ENCODE data around the gene PHF19. TPM values are rescaled to one million over a fixed set of nuclear protein-coding genes. Genes with fewer than 3 reads are reported as not detected.

PHF19 gene
- total and polyA plus RNA-seq, 10 donors, result 12.6 to 53.0 (median 36.7) TPM

DNA sequence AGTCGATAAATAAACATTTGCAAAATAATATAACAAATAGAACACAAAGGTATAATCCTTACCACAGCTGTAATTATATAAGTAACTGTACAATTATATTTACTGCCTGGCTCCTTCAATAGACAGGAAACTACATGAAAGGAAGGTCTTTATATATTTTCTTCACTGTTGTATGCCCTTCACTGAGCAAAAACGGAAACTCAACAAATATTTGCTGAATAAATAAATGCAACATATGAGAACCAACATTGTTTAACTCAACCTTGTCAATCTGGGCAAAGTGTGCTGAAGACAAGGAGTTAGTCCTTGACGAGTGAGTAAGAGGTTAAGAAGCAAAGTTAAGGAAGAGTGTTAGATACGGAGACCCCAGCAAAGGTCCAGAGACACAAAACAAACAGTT is 56.9 kb downstream of the PHF19 start:
- no peaks in the 10 kb centered on the region for H3K27me3 ChIP-seq (replicated peaks in 1 of 7)
- no peaks in the 10 kb centered on the region for H3K4me1 ChIP-seq
- no peak for DNase-seq
- no peak overlapping the region for H3K4me3 ChIP-seq
- intact Hi-C loops (cut with DNase I; ENCODE audit: low total_unique reads), result no loop called here
- TF ChIP-seq, protein P1, sequence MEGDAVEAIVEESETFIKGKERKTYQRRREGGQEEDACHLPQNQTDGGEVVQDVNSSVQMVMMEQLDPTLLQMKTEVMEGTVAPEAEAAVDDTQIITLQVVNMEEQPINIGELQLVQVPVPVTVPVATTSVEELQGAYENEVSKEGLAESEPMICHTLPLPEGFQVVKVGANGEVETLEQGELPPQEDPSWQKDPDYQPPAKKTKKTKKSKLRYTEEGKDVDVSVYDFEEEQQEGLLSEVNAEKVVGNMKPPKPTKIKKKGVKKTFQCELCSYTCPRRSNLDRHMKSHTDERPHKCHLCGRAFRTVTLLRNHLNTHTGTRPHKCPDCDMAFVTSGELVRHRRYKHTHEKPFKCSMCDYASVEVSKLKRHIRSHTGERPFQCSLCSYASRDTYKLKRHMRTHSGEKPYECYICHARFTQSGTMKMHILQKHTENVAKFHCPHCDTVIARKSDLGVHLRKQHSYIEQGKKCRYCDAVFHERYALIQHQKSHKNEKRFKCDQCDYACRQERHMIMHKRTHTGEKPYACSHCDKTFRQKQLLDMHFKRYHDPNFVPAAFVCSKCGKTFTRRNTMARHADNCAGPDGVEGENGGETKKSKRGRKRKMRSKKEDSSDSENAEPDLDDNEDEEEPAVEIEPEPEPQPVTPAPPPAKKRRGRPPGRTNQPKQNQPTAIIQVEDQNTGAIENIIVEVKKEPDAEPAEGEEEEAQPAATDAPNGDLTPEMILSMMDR (IDR thresholded peaks at IDR 0.05 in 8 of 11, conservative IDR thresholded peaks at IDR 0.05 in 3 of 11), result no peak
- no peak for TF ChIP-seq POLR2AphosphoS5 (IDR thresholded peaks at IDR 0.05)
- no peak for TF ChIP-seq POLR2A (IDR thresholded peaks at IDR 0.05)
- no peaks in the 10 kb centered on the region for H3K9me3 ChIP-seq
- peaks cover 0 to 100% (median 71%) of the 10 kb centered on the region in 6 donors for H3K36me3 ChIP-seq
- 93 to 96% (median 95%) methylated on average over 4 of the region's 4 CpGs for WGBS, 5 donors
- no peak overlapping the region for H3K27ac ChIP-seq

DNA sequence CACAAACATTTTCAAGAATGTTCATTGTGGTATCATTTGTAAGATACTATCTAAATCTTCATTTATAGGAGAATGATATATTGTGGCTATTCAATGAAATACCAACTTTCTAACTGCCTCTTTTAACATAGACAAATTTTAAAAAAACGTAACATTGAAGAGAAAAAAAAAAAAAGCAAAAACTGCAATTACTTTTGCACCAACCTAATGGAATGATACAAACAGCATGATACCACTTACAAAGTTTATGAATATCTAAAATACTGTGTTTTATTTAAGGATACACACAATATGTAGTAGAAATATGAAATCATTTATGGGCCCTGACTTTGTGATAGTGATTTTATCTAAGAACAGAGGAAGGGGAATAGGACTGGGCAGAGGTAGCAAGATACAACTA is 58.4 kb downstream of the PHF19 start:
- peaks cover 0 to 90% (median 62%) of the 10 kb centered on the region in 6 donors for H3K36me3 ChIP-seq
- 84 to 95% (median 86%) methylated on average over 1 of the region's 1 CpG for WGBS, 5 donors
- intact Hi-C loops (cut with DNase I; ENCODE audit: low total_unique reads), result no loop called here

GRCh38 chr9:120815075-120815474 is 61.9 kb downstream of the PHF19 start:
- no peaks in the 10 kb centered on the region for H3K27me3 ChIP-seq (replicated peaks in 1 of 7)
- no peak overlapping the region for H3K27ac ChIP-seq
- H3K9me3 ChIP-seq, result peaks cover 0 to 15% (median 3%) of the 10 kb centered on the region in 8 donors
- no peak overlapping the region for H3K4me3 ChIP-seq
- intact Hi-C loops (cut with DNase I; ENCODE audit: low total_unique reads), result no loop called here
- H3K36me3 ChIP-seq, result peaks cover 0 to 55% (median 34%) of the 10 kb centered on the region in 6 donors
- WGBS, 5 donors, result 84 to 91% (median 88%) methylated on average over 4 of the region's 4 CpGs
- TF ChIP-seq, protein P1 (IDR thresholded peaks at IDR 0.05 in 8 of 11, conservative IDR thresholded peaks at IDR 0.05 in 3 of 11), result no peak
- no peak for TF ChIP-seq POLR2AphosphoS5 (IDR thresholded peaks at IDR 0.05)
- no peak for TF ChIP-seq POLR2A (IDR thresholded peaks at IDR 0.05)
- no peaks in the 10 kb centered on the region for H3K4me1 ChIP-seq
- no peak for DNase-seq

More for the DNA sequence above, 58.4 kb downstream of the PHF19 start:
- Histone ChIP-seq H3K9me3 (no peaks in the 10 kb centered on the region), H3K4me1 (no peaks in the 10 kb centered on the region), H3K27ac (no peak overlapping the region), H3K4me3 (no peak overlapping the region), H3K27me3 (replicated peaks in 1 of 7) (no peaks in the 10 kb centered on the region)
- TF ChIP-seq, protein P1 (IDR thresholded peaks at IDR 0.05 in 8 of 11, conservative IDR thresholded peaks at IDR 0.05 in 3 of 11), result no peak
- TF ChIP-seq POLR2A (IDR thresholded peaks at IDR 0.05), result no peak
- TF ChIP-seq POLR2AphosphoS5 (IDR thresholded peaks at IDR 0.05), result no peak
- no peak for DNase-seq

DNA sequence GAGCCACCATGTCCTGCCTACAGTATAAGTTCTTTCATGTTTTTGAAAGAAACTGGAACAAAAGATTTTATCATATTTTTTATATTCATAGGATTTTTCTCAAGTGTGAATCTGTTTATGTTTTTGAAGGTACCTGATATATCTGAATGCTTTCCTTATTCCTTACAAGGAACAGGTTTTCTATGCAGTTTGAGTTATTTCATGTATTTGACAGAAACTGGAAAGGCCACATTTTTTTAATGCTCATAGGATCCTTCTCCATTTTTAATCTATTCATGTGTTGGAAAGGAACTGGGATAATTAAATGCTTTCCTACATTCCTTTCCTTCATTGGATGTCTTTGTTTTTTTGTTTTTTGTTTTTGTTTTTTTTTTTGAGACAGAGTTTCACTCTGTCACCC is 68.1 kb downstream of the PHF19 start:
- Histone ChIP-seq H3K27me3 (replicated peaks in 1 of 7) (no peaks in the 10 kb centered on the region), H3K27ac (no peak overlapping the region), H3K4me1 (no peaks in the 10 kb centered on the region), H3K9me3 (peaks cover 7 to 77% (median 65%) of the 10 kb centered on the region in 8 donors), H3K4me3 (no peak overlapping the region), H3K36me3 (no peaks in the 10 kb centered on the region)
- TF ChIP-seq, protein P1 (IDR thresholded peaks at IDR 0.05 in 8 of 11, conservative IDR thresholded peaks at IDR 0.05 in 3 of 11), result no peak
- TF ChIP-seq POLR2AphosphoS5 (IDR thresholded peaks at IDR 0.05) (no peak), POLR2A (IDR thresholded peaks at IDR 0.05) (no peak)
- intact Hi-C loops (cut with DNase I; ENCODE audit: low total_unique reads), result no loop called here
- DNase-seq, result no peak

Measured in spleen (tissue), 11 donors.